Pons (tissue), 1 donor: ENCODE results near the gene DNPEP.
"Not testable (repeated sequence)": the region's sequence is repeated elsewhere in the genome, so short reads cannot be mapped to it uniquely, and the experiment has no call there.

Experiments
- DNase-seq: peaks from one replicate; pipeline ENCODE4 v3.0.0-alpha.2; 2016; ENCODE audit warnings: low spot score

DNPEP gene

GRCh38 chr2:219419331-219420197 lies 31.9 kb upstream of the DNPEP start:
- no peak for DNase-seq

- no peak for DNase-seq
These were observed 31.3 kb upstream of the DNPEP start for GRCh38 chr2:219419012-219419324.

GRCh38 chr2:219418155-219419011 lies 30.7 kb upstream of the DNPEP start, which contains the start of gene DES:
DES (plus strand) TSS chr2:219418377; CDS start chr2:219418463, 86 bp downstream.
- no peak for DNase-seq

- DNase-seq, result no peak
These were observed 29.7 kb upstream of the DNPEP start for GRCh38 chr2:219417374-219417773.

- no peak for DNase-seq
These were observed 29.2 kb upstream of the DNPEP start for GRCh38 chr2:219416938-219417337.

- no peak for DNase-seq
These were observed 28.5 kb upstream of the DNPEP start for GRCh38 chr2:219416235-219416602.

- no peak for DNase-seq
These were observed 28.0 kb upstream of the DNPEP start for GRCh38 chr2:219415580-219416234.

- DNase-seq, result no peak
These were observed 27.1 kb upstream of the DNPEP start for GRCh38 chr2:219414857-219415256.

GRCh38 chr2:219410390-219410789 lies 22.7 kb upstream of the DNPEP start:
- no peak for DNase-seq

GRCh38 chr2:219409619-219410018 lies 21.9 kb upstream of the DNPEP start:
- no peak for DNase-seq

GRCh38 chr2:219408631-219409030 lies 20.9 kb upstream of the DNPEP start:
- DNase-seq, result no peak

- no peak for DNase-seq
These were observed 20.5 kb upstream of the DNPEP start for GRCh38 chr2:219408204-219408603.

GRCh38 chr2:219407343-219407742 lies 19.6 kb upstream of the DNPEP start:
- DNase-seq, result not testable (repeated sequence)

- DNase-seq, result no peak
These were observed 19.1 kb upstream of the DNPEP start for GRCh38 chr2:219406861-219407230.

GRCh38 chr2:219405958-219406860 lies 18.5 kb upstream of the DNPEP start:
- DNase-seq, result no peak

- DNase-seq, result no peak
These were observed 17.7 kb upstream of the DNPEP start for GRCh38 chr2:219405451-219405850.

- no peak for DNase-seq
These were observed 17.2 kb upstream of the DNPEP start for GRCh38 chr2:219404954-219405353.

- DNase-seq, result no peak
These were observed 16.7 kb upstream of the DNPEP start for GRCh38 chr2:219404291-219404910.

- DNase-seq, result no peak
These were observed 16.1 kb upstream of the DNPEP start for GRCh38 chr2:219403861-219404260.

GRCh38 chr2:219402665-219403515 lies 15.2 kb upstream of the DNPEP start:
- peak; percentile 72 for DNase-seq
